ENCODE data around the gene FRMD4B.
"Not testable (repeated sequence)": the region's sequence is repeated elsewhere in the genome, so short reads cannot be mapped to it uniquely, and the experiment has no call there.

Gene FRMD4B

DNA sequence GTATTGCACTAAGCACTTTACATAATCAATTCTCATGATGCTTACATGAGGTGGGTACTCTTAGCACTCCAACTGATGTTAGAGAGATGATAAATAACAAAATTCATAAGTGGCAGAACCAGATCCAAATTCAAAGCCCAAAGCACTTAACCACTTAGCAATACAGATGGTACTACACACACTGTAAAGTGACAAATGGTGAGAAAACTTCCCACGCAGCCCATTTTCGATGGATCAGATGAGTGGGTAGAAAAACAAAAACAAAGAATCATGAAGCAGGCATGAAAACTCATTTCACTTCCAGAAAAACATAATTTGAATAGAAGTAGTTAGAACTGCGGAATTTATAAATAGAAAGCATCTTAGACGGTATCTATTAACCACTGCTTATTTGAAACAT, 66.2 kb downstream of the FRMD4B start:
- no peak for DNase-seq

DNA sequence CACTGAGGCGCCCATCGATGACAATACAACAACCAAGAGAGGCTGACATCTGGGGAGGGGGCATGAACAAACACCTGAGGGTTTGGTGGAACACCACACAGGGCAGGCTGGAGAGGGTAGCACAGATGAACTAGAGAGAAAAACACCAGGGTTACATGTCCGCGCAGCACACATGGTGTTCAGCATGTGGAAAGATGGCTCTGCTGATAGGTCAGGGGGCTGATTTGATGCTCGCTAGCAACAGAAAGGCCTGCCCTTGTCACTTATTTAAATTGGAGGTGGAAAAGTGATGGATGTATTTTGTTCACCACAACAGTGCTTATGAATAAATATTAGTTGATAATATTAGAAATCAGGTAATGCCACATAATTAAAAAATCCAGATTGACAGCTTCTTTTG, 67.5 kb downstream of the FRMD4B start:
- no peak for DNase-seq

DNA sequence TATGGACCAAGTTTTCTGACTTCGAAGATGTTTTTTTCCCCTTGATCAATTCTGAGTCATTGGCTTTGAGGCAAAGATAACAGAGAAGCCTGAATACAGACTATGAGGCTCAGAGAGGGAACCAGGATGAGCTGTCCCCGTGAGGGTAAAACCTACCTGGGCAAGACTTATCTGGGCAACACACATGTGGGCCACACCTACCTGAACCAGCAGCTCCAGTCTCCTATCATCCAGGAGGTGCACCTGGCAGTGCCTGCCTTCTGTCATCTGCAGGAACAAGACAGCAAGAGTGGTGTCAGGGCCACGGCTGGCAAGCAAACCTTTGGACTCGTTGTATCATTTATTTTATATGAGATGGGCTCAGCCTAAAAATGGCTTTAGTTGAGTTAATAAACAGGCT, 72.6 kb downstream of the FRMD4B start:
- DNase-seq: no peak

DNA sequence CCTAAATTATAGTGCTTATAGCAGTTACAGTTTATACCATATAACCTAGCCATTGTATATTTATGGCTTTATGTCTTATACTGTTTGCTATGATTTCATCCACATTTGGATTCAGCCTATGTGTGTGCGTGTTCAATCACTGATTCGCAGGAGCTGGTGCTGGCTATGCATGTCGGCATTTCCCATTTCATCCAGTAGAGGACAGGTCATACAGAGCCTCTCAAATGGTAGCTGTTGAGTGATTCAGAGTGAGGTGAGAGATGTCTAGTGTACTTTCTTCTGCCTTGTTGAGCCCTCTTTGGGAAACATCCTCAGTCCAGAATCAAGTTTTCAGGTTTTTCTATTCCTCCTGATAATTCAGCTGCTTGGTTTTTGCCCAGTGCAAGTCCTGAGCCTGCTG, 76.1 kb downstream of the FRMD4B start:
- no peak for DNase-seq

DNA sequence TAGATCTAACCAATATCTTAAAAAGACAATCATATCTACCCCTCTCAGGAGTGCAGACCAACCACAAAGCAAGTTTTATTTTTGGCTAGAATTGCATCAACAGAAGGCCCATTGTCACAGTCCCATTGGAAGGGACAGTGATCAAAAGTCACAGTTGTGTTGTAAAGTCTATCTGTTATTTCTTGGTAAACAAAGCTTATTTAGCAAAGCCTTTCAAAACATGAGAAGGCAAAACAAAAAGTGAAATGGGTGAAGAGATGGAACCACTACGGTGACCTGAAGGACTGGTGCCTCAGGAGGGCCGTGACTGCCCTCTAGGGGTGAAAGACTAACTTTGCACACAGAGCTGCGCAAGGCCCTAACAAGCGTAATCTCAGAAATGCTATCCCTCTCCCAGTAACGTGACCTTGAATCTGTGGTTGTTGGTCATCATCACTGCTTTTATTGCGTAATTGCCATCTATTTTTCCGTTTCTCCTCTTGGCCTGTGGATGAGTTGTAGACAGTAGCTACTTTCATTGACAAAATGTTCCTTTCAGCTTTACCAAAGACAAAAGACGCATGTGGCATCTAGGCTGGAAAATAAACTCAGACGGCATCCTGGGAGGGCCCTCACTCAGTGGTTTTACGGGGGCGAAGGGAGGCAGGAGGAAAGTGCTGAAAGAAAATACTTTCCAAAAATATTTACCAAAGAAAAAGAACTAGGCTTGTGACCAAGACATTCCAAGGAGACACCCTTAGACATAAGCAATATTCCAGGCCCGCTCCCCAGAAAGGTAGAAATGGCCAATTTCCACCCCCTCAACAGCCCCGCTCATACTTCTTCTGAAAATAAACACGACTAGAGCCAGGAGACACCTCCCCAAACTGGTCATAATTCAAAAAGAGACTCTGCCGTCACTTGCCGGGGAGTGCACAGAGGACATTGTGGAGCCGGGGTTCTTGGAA, 79.4 kb downstream of the FRMD4B start:
- DNase-seq: no peak

DNA sequence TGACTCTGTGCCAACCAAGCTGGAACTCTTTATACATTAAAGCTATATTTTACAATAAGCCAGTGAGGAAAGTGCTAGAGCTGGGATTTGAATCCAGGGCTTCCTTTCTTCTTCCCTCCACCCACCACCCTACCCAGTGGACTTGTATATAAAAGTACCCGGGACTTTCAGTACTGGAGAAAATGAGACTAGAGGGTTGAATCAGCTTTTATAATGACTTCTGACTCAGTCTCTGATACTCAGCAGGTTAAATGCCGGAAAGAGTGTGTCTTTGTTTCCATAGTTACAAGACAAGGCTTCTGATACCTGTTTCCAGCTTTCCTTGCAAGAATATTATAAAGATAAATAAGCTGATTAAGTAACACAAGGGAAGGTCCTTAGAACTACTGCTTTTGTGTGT, 80.9 kb downstream of the FRMD4B start:
- DNase-seq: no peak

DNA sequence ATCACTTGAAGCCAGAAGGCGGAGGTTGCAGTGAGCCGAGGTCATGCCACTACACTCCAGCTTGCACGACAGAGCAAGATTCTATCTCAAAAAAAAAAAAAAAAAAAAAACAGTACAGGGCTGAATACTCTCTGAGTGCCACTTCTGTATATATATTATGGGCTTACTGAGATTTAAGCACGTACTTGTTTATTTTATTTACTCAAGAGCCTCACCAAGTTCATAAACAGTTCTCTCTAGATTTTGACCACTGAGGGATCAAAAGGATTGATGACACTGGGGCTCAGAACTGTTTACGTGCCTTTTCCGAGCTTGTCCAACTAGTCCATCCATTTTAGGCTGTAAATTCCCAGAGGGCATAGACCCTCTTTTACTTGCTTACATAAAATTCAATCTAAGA, 81.5 kb downstream of the FRMD4B start:
- no peak for DNase-seq

DNA sequence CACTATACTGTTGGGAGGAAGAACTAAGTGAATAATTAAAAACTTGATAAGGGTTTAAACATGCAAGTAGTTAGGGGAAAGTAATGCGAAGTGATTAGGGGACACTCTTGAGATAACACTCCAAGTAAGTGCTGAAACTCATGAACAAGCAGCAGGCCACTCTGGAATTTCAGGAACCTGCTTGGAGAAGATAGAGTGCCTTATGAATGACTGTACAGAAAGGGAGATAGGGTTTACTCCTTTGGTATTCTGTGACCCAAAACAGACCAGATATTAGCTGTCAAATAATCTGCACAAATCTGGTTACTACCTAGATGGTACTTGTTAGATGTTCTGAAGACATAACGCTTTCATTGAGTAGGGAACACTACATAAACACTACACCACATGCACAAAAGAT, 85.6 kb downstream of the FRMD4B start:
- no peak for DNase-seq

DNA sequence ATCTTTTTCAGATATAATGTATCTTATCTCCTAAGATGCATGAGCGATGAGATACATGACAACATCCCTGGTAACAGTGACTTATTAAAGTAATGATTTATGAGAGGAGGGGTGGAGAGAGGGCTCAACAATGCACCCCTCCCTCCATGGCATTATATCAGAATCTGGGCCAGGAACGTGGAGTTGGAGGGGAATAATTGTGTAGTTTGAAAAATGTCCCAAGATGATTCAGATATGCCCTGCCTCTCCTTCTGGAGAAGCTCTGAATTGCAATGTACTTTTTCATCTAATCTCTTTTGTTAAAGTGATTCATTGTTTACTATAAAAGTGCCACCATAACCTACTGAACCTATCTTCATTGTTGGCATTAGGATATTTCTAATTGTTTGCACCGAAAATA, 86.5 kb downstream of the FRMD4B start:
- no peak for DNase-seq

DNA sequence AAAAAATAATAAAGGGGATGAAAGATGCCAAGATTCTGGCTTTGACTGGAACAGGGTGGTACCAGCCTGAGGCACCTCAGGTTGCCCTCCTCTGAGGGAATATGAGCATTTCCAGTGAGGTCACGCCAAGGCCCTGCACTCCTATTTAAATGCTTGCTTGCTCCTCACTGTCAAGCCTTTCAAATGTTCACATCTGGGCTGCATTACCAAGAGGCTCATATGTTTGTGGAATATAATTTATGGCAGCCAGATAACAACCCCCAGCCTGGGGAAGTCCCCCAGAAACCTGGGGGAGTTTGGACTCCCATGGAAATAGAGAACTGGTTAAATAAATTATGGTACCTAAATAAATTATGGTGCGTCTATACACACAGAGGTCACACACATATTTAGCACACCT, 88.4 kb downstream of the FRMD4B start:
- no peak for DNase-seq

DNA sequence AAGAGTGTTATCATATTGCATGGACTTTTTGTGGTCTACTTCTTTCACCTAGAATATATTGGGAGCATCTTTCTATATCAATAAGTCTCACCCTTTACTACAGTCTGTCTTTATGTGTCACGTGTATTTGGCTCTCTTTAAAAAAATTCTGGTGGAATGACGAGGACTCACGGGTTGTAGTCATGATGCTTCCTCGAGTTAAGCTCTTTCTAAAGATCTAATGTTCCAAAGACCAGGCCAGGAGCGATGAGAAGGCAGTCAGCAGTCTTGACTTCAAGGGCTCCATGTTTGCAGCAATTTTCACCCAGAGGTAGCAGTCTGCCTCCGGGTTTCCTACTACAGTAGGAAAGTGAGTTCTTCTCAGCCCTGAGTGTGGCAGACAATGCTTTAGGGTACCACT, 88.9 kb downstream of the FRMD4B start:
- DNase-seq: no peak

DNA sequence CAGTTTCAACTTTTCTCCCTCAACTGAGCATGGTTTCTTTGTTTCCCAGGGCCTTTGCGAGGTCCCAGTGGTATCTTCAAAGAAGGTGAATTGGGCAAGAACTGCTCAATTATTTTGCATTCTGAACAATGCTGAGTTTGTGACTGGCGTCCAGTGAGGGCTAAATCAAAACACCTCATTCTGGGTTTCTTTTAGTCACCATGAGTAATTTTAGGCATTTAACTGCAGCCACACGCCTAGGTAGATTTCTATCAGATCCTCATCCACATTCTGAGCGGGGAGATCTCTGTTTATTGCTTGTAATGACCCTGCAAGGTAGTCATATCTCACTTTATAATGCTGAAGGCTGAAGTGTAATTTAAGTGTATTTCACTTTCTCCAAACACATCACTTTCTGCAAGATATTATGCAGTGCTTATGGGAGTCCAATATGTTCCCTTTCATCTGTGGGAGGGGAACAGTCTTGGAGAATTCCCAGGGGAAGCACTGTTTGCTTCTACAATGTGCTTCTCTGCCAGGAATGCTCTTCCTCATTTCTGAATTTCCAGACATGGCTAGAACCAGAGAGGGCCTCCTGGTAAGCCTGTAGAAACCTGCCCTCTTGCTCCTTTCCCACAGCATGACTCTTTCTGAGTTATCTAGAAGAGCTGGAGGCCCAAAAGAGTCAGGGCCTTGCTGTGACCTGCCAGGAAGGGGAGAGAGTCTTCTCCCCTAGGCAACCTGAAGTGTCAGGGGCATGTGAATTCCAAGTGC, 91.7 kb downstream of the FRMD4B start:
- DNase-seq: no peak

DNA sequence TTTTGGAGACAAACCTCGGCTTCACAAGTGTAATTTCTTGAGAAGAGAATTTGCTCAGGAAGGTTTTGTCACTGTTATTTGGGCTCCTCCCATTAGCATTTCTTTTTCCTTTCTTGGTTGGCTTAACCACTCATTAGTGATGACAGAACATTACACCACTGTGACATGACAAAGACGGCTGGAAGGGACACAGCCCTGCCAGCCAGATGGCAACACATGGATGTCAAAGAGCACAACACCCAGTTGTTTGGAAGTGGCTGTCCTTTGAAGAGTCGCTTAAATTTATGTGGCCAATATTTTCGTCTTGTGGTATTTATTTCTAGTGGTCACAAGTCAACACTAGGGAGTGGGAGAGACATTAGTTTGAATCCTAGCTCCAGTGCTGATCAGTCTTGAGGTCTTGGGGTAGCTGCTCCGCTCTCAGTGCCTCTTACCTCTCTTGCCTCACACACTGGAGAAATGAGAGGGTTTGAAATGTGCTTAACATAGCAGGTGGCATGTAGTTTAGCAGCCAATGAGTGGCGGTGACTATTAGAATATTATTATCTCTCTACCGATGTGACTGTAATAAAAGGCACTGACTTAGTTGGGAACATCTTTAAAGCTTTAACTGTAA, 92.8 kb downstream of the FRMD4B start:
- DNase-seq: no peak

DNA sequence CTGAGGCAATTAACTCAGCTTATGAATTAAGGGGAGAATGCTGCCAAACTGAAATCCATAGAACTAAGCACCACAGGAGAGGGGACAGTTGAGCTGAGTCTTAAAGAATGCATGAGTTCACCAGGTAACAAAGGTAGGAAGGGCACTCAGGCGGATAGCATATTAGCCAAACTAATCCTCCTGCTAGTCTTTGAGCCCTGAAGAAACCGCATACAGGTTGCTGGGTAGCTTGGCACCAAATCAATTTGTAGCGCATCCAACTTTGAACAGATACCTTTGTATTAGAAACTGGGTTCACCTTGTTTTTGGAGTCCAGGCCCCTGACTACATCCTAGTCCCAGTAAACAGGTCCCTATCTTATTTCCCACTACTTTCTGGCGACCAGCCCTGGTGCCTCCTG, 93.7 kb downstream of the FRMD4B start:
- DNase-seq: no peak

DNA sequence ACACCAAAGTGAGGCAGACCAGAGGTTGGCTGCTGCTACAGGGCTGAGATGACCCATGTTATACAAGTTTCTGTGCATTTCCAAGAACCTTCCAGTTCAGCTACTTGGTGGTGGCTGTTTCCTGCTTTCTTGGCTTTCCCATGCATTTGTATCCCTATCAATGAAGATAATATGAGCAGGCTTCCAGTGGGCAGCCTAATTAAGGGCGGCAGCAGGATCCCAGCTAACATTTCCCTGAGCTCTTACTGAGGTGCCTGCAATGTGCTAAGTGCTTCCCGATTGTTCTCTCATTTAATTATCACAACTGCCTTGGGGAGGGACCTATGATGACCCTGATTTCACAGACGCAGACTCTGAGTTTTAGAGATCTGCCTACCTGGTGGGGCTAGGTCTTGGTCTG, 95.5 kb downstream of the FRMD4B start:
- DNase-seq: no peak

DNA sequence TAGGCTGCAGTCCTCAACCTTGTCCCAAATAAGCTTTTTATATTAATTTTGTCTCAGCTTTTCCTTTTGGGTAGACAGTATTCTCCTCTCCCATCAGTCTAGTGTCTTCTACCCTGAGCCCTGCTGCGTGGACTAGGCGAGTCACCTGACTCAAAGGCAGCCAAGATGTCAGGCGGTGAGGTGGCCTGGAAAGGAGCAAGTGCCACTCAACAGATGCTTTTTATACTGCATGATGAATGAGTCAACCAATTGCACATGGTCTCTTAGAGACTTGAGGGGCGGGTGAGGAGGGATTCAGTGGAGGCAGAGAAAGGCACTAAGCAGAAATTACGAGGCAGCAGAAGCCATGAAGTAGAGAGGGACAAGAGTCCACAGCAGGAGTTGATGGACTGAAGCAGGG, 95.9 kb downstream of the FRMD4B start:
- no peak for DNase-seq

DNA sequence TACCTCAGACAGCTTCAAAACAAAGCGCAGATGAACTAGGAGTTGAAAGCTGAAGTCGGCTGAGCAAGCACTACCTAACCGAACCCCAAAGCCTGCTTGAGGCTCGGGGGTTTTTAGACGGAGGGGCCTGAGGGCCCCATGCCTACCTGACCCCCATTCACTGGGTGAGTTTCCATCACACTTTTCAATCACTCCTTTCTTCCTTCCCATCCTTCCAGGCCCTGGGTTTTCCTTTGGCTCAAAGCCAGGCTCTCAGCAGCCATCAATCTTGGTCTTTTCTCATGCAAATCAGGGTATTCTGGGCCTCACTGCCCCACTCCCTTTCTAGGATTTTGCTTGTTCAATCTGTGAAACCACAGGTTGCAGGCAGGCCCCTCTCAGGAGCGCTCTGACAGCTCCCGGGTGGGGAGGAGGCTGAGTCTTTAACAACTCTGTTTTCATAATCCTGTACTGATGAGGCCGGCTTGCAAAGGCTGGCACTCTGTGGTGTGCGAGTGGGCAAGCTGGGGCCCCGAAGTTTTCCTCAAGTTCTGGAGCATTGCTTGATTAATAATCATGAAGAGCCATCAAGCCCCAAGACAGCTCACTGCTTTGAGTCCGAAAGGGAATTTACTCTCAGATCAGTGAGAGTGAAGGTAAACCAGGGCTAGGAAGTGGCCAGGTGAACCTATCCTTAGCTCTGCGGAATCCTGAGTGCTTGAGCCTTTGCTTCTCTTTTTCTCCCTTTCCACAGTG, 97.6 kb downstream of the FRMD4B start:
- no peak for DNase-seq

DNA sequence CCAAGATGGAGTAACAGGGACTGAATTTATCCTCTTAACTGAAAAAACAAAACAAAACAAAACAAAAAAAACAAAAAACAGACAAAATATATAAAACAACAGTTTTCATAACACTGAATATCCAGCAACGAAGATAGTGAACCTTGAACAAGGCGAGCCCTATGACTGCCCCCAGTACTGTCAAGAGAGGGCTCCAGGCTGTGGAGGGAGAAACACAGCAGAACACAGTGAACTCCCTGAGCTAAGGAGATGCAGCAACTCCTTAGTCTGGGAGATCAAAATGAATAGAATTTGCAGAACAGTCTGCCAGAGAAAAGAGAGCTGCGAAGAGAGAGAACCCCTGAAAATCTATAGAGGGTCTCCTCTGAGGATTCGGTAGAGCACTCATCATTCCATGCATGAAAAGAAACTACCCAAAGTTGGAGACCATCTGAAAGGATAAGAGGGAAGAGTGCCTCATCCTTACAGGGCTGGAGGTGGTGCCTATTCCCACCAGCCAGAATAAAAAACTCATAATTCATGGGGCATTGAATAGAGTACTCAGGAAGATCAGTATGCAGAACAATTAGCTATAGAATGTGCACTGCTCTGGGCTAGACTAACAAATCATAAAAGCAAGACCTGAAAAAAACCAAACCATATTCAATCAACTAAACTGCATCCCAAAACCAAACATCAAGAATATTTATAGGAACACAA, 101.8 kb downstream of the FRMD4B start:
- DNase-seq: no peak

DNA sequence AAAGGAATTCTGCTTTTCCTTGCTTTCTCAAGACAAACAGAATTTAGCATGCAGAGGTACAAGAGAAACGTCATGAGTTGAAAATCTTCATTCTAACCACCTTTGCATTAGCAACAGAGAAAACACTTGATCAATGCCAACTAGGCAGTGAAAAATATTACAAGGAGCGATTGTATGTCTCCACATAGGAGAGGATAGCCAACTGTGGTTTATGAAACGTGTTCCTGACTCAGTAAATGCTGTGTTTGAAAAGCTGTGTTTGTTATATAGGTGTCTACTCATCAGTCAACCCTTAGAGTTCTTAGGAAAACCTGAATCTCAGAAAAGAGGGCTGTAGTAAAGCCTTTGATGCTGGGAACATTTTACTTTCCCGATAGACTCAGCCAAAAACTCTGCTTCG, 102.4 kb downstream of the FRMD4B start:
- DNase-seq: no peak

DNA sequence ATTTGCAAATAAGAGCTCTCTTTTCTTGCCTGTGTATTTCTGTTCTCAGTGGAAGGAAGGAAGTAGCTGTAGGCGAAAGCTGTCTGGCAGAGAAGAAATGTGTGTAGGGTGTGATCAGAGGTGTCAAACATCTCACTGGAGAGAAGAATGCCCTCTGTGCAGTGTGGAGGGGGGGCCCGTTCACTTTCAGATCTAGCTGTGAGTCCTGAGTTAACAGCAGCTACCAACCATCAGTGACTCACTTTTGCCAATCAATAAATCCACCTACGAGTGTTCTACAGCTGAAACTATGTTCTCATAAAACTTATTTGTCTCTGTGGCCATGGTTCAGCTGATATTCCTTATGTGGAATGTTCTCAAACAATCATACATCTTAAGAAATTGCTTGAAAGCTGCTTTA, 103.7 kb downstream of the FRMD4B start:
- no peak for DNase-seq

DNA sequence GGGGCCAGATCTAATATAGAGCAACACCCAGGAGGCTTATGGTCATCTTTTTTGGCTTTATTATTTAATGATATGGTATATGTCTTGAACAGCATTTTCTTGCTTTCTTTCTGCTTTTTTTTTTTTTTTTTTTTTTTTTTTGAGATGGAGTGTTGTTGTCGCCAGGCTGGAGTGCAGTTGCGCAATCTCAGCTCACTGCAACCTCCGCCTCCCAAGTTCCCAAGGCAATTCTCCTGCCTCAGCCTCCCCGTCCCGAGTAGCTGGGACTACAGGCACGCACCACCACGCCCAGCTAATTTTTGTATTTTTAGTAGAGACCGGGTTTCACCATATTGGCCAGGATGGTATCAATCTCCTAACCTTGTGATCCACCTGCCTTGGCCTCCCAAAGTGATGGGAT, 108.5 kb downstream of the FRMD4B start:
- DNase-seq: not testable (repeated sequence)

DNA sequence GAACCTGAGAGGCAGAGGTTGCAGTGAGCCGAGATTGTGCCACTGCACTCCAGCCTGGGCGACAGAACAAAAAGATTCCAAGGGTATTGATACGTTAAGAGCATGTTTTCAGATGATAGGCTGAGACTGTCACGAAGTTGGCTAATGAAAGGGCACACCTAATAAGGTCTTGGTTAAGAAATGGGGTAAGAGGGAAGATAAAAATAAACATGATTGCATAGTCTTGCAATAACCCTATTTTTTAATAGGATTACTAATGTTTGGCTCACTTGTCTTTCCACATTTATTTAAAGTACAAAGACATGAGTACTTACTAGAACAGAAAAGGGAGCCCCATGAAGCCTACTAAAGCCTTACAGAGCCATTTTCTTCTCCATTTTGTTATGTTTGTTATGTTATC, 109.0 kb downstream of the FRMD4B start:
- DNase-seq: no peak

DNA sequence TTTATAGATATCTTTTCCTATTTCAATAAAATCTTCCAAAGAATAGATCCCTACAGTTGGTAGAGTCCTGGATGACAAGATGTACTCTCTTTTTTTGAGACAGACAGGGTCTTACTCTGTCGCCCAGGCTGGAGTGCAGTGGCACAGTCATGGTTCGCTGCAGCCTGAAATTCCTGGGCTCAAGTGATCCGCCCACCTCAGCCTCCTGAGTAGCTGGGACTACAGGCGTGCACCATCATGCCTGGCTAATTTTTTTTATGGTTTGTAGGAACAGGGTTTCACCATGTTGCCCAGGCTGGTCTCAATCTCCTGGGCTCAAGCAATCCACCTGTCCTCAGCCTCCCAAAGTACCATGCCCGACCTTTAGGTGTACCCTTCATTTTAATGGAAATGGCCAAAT, 109.7 kb downstream of the FRMD4B start:
- not testable (repeated sequence) for DNase-seq

Measured in GF-D8 (cell line).